Ishikawa (cell line): ENCODE measurements around the gene SAT2.

Experiments used
- CEBPB ChIP-seq: IDR thresholded peaks from 2 replicates; pipeline ENCODE4 v1.6.1; 2012
- CREB1 ChIP-seq: IDR thresholded peaks from 2 replicates; pipeline ENCODE4 v1.6.1; 2012; ENCODE audit warnings: low read depth
- EGR1 ChIP-seq: IDR thresholded peaks from 2 replicates; pipeline ENCODE4 v1.6.1; 2012
- EP300 ChIP-seq: IDR thresholded peaks from 2 replicates; pipeline ENCODE4 v1.6.1; 2012; ENCODE audit warnings: borderline replicate concordance
- FOXM1 ChIP-seq: IDR thresholded peaks from 2 replicates; pipeline ENCODE4 v1.6.1; 2012; ENCODE audit warnings: low read depth, borderline replicate concordance
- NFIC ChIP-seq: IDR thresholded peaks from 2 replicates; pipeline ENCODE4 v1.6.1; 2012
- RAD21 ChIP-seq: IDR thresholded peaks from 2 replicates; pipeline ENCODE4 v1.6.1; 2012; ENCODE audit warnings: low read depth
- TAF1 ChIP-seq: IDR thresholded peaks from 2 replicates; pipeline ENCODE4 v1.6.1; 2012; ENCODE audit warnings: low read depth, mild to moderate bottlenecking
- TCF12 ChIP-seq: IDR thresholded peaks from 2 replicates; pipeline ENCODE4 v1.6.1; 2012; ENCODE audit warnings: low read depth
- TEAD4 ChIP-seq: IDR thresholded peaks from 2 replicates; pipeline ENCODE4 v1.6.1; 2012
- YY1 ChIP-seq: IDR thresholded peaks from 2 replicates; pipeline ENCODE4 v1.6.1; 2012; ENCODE audit warnings: low read depth
- ZBTB7A ChIP-seq: IDR thresholded peaks from 2 replicates; pipeline ENCODE4 v1.6.1; 2012; ENCODE audit warnings: low read depth
- TF ChIP-seq, protein P1 (sequence below): IDR thresholded peaks from 2 replicates; pipeline ENCODE4 v1.6.1; 2012
- TF ChIP-seq, protein P2 (sequence below): IDR thresholded peaks from 2 replicates; pipeline ENCODE4 v1.6.1; 2012
- TF ChIP-seq, protein P3 (sequence below): IDR thresholded peaks from 2 replicates; pipeline ENCODE4 v1.6.1; 2012; ENCODE audit warnings: low read depth, mild to moderate bottlenecking

The SAT2 gene

GRCh38 chr17:7650509-7651096 lies 23.0 kb upstream of the SAT2 start, which contains the start of gene ATP1B2:
ATP1B2 (plus strand) TSS chr17:7650926; CDS start chr17:7651519, 593 bp downstream.
- TF ChIP-seq YY1 (no peak), CEBPB (no peak), RAD21 (no peak), NFIC (no peak), EGR1 (no peak), FOXM1 (no peak), EP300 (no peak), ZBTB7A (no peak), TEAD4 (no peak), CREB1 (no peak), TAF1 (no peak), TCF12 (no peak)
- TF ChIP-seq, protein P1, sequence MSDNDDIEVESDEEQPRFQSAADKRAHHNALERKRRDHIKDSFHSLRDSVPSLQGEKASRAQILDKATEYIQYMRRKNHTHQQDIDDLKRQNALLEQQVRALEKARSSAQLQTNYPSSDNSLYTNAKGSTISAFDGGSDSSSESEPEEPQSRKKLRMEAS: no peak
- TF ChIP-seq, protein P2, sequence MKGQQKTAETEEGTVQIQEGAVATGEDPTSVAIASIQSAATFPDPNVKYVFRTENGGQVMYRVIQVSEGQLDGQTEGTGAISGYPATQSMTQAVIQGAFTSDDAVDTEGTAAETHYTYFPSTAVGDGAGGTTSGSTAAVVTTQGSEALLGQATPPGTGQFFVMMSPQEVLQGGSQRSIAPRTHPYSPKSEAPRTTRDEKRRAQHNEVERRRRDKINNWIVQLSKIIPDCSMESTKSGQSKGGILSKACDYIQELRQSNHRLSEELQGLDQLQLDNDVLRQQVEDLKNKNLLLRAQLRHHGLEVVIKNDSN: no peak
- TF ChIP-seq, protein P3, sequence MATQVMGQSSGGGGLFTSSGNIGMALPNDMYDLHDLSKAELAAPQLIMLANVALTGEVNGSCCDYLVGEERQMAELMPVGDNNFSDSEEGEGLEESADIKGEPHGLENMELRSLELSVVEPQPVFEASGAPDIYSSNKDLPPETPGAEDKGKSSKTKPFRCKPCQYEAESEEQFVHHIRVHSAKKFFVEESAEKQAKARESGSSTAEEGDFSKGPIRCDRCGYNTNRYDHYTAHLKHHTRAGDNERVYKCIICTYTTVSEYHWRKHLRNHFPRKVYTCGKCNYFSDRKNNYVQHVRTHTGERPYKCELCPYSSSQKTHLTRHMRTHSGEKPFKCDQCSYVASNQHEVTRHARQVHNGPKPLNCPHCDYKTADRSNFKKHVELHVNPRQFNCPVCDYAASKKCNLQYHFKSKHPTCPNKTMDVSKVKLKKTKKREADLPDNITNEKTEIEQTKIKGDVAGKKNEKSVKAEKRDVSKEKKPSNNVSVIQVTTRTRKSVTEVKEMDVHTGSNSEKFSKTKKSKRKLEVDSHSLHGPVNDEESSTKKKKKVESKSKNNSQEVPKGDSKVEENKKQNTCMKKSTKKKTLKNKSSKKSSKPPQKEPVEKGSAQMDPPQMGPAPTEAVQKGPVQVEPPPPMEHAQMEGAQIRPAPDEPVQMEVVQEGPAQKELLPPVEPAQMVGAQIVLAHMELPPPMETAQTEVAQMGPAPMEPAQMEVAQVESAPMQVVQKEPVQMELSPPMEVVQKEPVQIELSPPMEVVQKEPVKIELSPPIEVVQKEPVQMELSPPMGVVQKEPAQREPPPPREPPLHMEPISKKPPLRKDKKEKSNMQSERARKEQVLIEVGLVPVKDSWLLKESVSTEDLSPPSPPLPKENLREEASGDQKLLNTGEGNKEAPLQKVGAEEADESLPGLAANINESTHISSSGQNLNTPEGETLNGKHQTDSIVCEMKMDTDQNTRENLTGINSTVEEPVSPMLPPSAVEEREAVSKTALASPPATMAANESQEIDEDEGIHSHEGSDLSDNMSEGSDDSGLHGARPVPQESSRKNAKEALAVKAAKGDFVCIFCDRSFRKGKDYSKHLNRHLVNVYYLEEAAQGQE: no peak

GRCh38 chr17:7647018-7647417 lies 19.4 kb upstream of the SAT2 start:
- TF ChIP-seq RAD21: no peak
- TF ChIP-seq EP300: no peak
- no peak for TF ChIP-seq TCF12
- TF ChIP-seq YY1: no peak
- no peak for TF ChIP-seq NFIC
- TF ChIP-seq, protein P2: no peak
- TF ChIP-seq TAF1: no peak
- TF ChIP-seq, protein P1: no peak
- no peak for TF ChIP-seq FOXM1
- TF ChIP-seq CEBPB: no peak
- no peak for TF ChIP-seq CREB1
- TF ChIP-seq ZBTB7A: no peak
- TF ChIP-seq TEAD4: no peak

GRCh38 chr17:7646457-7646856 lies 18.8 kb upstream of the SAT2 start:
- TF ChIP-seq RAD21: no peak
- no peak for TF ChIP-seq CEBPB
- TF ChIP-seq, protein P3: no peak
- TF ChIP-seq EP300: no peak
- TF ChIP-seq, protein P1: no peak
- TF ChIP-seq TAF1: no peak
- TF ChIP-seq FOXM1: no peak
- TF ChIP-seq TCF12: no peak
- TF ChIP-seq ZBTB7A: no peak
- no peak for TF ChIP-seq NFIC
- no peak for TF ChIP-seq YY1
- TF ChIP-seq, protein P2: no peak
- TF ChIP-seq TEAD4: no peak
- no peak for TF ChIP-seq EGR1
- TF ChIP-seq CREB1: no peak

DNA sequence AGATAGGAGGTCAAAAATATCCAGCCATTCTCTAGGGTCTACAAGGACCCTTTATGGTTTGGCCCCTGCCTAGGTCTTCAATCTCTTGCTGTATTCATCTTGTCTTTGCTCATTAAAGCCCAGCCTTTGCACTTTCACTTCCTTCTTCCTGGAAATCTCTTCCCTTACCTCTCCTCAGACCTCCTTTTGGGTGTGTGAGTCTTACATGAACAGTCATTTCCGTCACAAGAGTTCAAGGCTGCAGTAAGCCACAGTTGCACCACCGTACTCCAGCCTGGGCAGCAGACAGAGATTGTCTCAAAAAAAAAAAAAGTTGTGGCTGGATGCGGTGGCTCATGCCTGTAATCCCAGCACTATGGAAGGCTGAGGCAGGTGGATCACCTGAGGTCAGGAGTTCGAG lies 17.2 kb upstream of the SAT2 start:
- TF ChIP-seq, protein P2: no peak
- TF ChIP-seq EGR1 (no peak), CREB1 (no peak), TEAD4 (no peak), ZBTB7A (no peak), TCF12 (no peak), RAD21 (no peak), TAF1 (no peak), NFIC (no peak), YY1 (no peak), FOXM1 (no peak), CEBPB (no peak)
- TF ChIP-seq, protein P3: no peak
- TF ChIP-seq, protein P1: no peak
